Measurements from ENCODE around the gene ABR. TPM values are rescaled to one million over a fixed set of nuclear protein-coding genes. Genes with fewer than 3 reads are reported as not detected.

Gene ABR
- total and polyA plus RNA-seq, 2 of the 8 experiments (the other 6 are each of a cell fraction or from before 2014, with no cell fraction given): 44.8 to 47.2 TPM

- Histone ChIP-seq H3K36me3 (ENCODE audit: control insufficient read depth in 2 of 4, insufficient read depth in 4 of 4, low read length in 3 of 4) (no peaks in the 10 kb centered on the region), H3K9ac (replicated peaks in 1 of 4; ENCODE audit: extremely low read depth in 1 of 4, low read depth in 3 of 4, low read length in 3 of 4) (no peak overlapping the region), H3K14ac (ENCODE audit: insufficient read length) (no peak overlapping the region)
Measured at GRCh38 chr17:1077986-1078711, 101.6 kb downstream of the ABR start.

More at GRCh38 chr17:1077986-1078711, 101.6 kb downstream of the ABR start:
- H3K23me2 ChIP-seq (ENCODE audit: low read depth, low read length): no peaks in the 10 kb centered on the region; the same call in 1 of the 2 replicates
- H3K18ac ChIP-seq (ENCODE audit: extremely low read depth, low read length): no peak overlapping the region; the same call in 1 of the 2 replicates
- 74% methylated on average over 42 of the region's 42 CpGs; no CpG with 5 or more reads in 1 of the 2 experiments for WGBS, 2 experiments (ENCODE audit: extremely low coverage in 1 of 2, insufficient coverage in 1 of 2, insufficient read length in 1 of 2, insufficient replicate concordance in 2 of 2, low coverage in 1 of 2, low lambda C conversion rate in 2 of 2, missing lambda C conversion rate in 1 of 2)
- H2AFZ ChIP-seq (ENCODE audit: low read length): no peak overlapping the region
- CTCF ChIA-PET (ENCODE audit: partially characterized antibody): interaction anchor here (0.5 to 1.3 kb wide), 5 partner anchors 39 to 219 kb away, joined by 3 to 5 read pairs (median 3); no protein-coding TSS in a partner anchor
- no peak overlapping the region for H3K23ac ChIP-seq (ENCODE audit: insufficient read length)
- H4K91ac ChIP-seq (replicated peaks; ENCODE audit: insufficient read length, low read length): no peak overlapping the region
- H3K56ac ChIP-seq (replicated peaks; ENCODE audit: insufficient read length, low read depth, low read length): no peak overlapping the region
- H4K8ac ChIP-seq (ENCODE audit: extremely low read depth, insufficient read depth, low read length): peak overlapping the region; percentile 82; the same call in 1 of the 2 replicates
- H3K79me2 ChIP-seq (ENCODE audit: control insufficient read depth in 1 of 2, insufficient read depth in 2 of 2, low read length in 2 of 2): no peaks in the 10 kb centered on the region
- FAIRE-seq (no peak), DNase-seq (ENCODE audit: low read depth in 1 of 2, low spot score in 2 of 2) (peak in 1 of 2 experiments; percentile 67)
- H2BK12ac ChIP-seq (ENCODE audit: low read depth, low read length): no peak overlapping the region
- peak overlapping the region; percentile 31 to 58 for H3K4me2 ChIP-seq (ENCODE audit: insufficient read depth in 1 of 2, low read depth in 2 of 2, low read length in 2 of 2)
- no peak for TF ChIP-seq POU5F1 (IDR thresholded peaks at IDR 0.05; ENCODE audit: low read depth, low read length)
- 0 out of 2 replicates have a peak, but pooled peaks have one; percentile 17 for TF ChIP-seq MAX (IDR thresholded peaks at IDR 0.05)
- H4K20me1 ChIP-seq (replicated peaks in 1 of 2; ENCODE audit: control insufficient read depth in 1 of 2, insufficient read depth in 2 of 2, low read length in 2 of 2): peaks cover 0 to 2% of the 10 kb centered on the region in 2 experiments
- H3K27ac ChIP-seq (ENCODE audit: low read depth, low read length): no peak overlapping the region
- peak overlapping the region in 2 of 4 experiments; percentile 5 to 47; a peak in 3 of 8 replicates for H3K4me3 ChIP-seq (ENCODE audit: extremely low read depth in 1 of 4, insufficient read depth in 2 of 4, low read depth in 3 of 4, low read length in 4 of 4)
- H3K9me3 ChIP-seq (ENCODE audit: insufficient read depth in 2 of 2, low read depth in 1 of 2, low read length in 1 of 2): no peaks in the 10 kb centered on the region
- peaks cover 0 to 2% (median 1%) of the 10 kb centered on the region in 4 experiments; a peak in 2 of 7 replicates for H3K27me3 ChIP-seq (replicated peaks in 1 of 4; ENCODE audit: control insufficient read depth in 3 of 4, extremely low read depth in 1 of 4, insufficient read depth in 3 of 4, low read length in 3 of 4)
- H4K5ac ChIP-seq (ENCODE audit: insufficient read length, low read depth, low read length): no peak overlapping the region
- no peak overlapping the region for H2BK120ac ChIP-seq (replicated peaks; ENCODE audit: low read depth, low read length)
- 0 out of 2 replicates have a peak overlapping the region, but pooled peaks have one; percentile 44 for H2BK5ac ChIP-seq (ENCODE audit: low read depth, low read length)
- H2AK5ac ChIP-seq (ENCODE audit: low read depth, low read length): no peak overlapping the region
- POLR2A ChIA-PET (ENCODE audit: partially characterized antibody): interaction anchor here (1.2 to 1.3 kb wide), 2 partner anchors 8 to 10 kb away, joined by 3 to 4 read pairs; no protein-coding TSS in a partner anchor
- H3K4ac ChIP-seq (replicated peaks; ENCODE audit: insufficient read length, low read depth, low read length): no peak overlapping the region
- H2BK15ac ChIP-seq (ENCODE audit: low read length): peak overlapping the region; percentile 61; the same call in 1 of the 2 replicates
- peaks cover 2% of the 10 kb centered on the region; the same call in 1 of the 2 replicates for H3K79me1 ChIP-seq (ENCODE audit: low read depth, low read length)
- peaks cover 0 to 32% (median 17%) of the 10 kb centered on the region in 4 experiments; a peak in 6 of 7 replicates for H3K4me1 ChIP-seq (replicated peaks in 1 of 4; ENCODE audit: control insufficient read depth in 3 of 4, insufficient read depth in 4 of 4, low read length in 3 of 4)
- no peak overlapping the region for H2BK20ac ChIP-seq (ENCODE audit: low read length)
